Psoas muscle (tissue), 8 donors: ENCODE data around the gene TAOK1. TPM values are rescaled to one million over a fixed set of nuclear protein-coding genes. Genes with fewer than 3 reads are reported as not detected.
"Not testable (repeated sequence)": the region's sequence is repeated elsewhere in the genome, so short reads cannot be mapped to it uniquely, and the experiment has no call there.

ENCODE experiments used
- ATAC-seq, 4 donors: fragments of 200-7000 bp; cut with Tn5 transposase; one replicate each; pipeline ENCODE4 v1.9.1; 2020; ENCODE audit warnings: moderate library complexity in 3 of 4, mild to moderate bottlenecking in 2 of 4
- DNase-seq, 2 donors: peaks; one replicate each; pipeline ENCODE4 v3.0.0-alpha.2; 2020
- H3K27ac ChIP-seq: fragments of 200-600 bp; one replicate; pipeline ENCODE4 v1.8.0; 2022
- H3K27me3 ChIP-seq, 3 donors: fragments of 200-600 bp in 1 of 3; one replicate each; pipeline versions ENCODE4 v1.6.1 to v1.8.0; 2013 to 2022; ENCODE audit warnings: low read length in 2 of 3, mild to moderate bottlenecking in 2 of 3, moderate library complexity in 1 of 3; ENCODE audit not compliant: insufficient read depth in 3 of 3
- H3K36me3 ChIP-seq, 2 donors: fragments of 200-600 bp in 1 of 2; one replicate each; pipeline versions ENCODE4 v1.6.1 to v1.8.0; 2013 to 2022; ENCODE audit warnings: low read depth in 1 of 2, mild to moderate bottlenecking in 1 of 2, moderate library complexity in 1 of 2; ENCODE audit not compliant: insufficient read depth in 1 of 2
- H3K4me1 ChIP-seq: fragments of 200-600 bp; one replicate; pipeline ENCODE4 v1.8.0; 2022
- H3K4me3 ChIP-seq: fragments of 200-600 bp; one replicate; pipeline ENCODE4 v1.8.0; 2022; ENCODE audit warnings: mild to moderate bottlenecking
- H3K9me3 ChIP-seq: fragments of 200-600 bp; one replicate; pipeline ENCODE4 v1.8.0; 2022
- WGBS, 3 donors: extraction: QIAGEN DNeasy Blood & Tissue Kit; methylation state at CpG; one replicate each; pipeline versions ENCODE4 v1.1.6 to v1.1.7; 2013; 5-methylcytosine and 5-hydroxymethylcytosine counted together
- intact Hi-C, 2 donors: fragments of 100-400 bp; cut with DNase I; formaldehyde crosslinking; loops; one replicate each; pipeline versions ENCODE4 v1.11.0 to v1.14.2; 2022
- polyA plus RNA-seq, 3 donors: library from polyadenylated mRNA; stranded (reverse); fragments of 200-250 nt; gene quantifications; one replicate each; pipeline ENCODE4 v1.2.3, GENCODE V29; 2013
- total RNA-seq, 4 donors: library from RNA; stranded (reverse); fragmentation: NEBNext Ultra II Directional in 2 of 4; extraction: Animal tissue kit (Norgen Biotek cat#: 25700) in 2 of 4; gene quantifications; one replicate each; pipeline versions ENCODE4 v1.2.1 to v1.2.4, GENCODE V29; 2021 to 2023
- TF ChIP-seq, protein P1 (sequence below): fragments of 200-600 bp; IDR thresholded peaks from one replicate; pipeline ENCODE4 v1.8.0; 2022; ENCODE audit warnings: antibody characterized with exemption
- donor health status: healthy with polysubstance abuse.
- donor health status: DM: no; HTN: no; CAD: no; lungs with moderate emphysema.
- donor health status: Bipolar disorder and iron deficiency.
- donor health status: healthy.
- donor health status: DM: yes; HTN: yes; CAD: no.
- donor health status: DM: no; HTN: no; CAD: no.
- donor health status: DM: no; HTN: no; CAD: no.
- donor health status: DM: yes; HTN: yes; CAD: no.

TAOK1 gene
- total and polyA plus RNA-seq, 7 donors: 6.3 to 49.8 (median 42.5) TPM

DNA sequence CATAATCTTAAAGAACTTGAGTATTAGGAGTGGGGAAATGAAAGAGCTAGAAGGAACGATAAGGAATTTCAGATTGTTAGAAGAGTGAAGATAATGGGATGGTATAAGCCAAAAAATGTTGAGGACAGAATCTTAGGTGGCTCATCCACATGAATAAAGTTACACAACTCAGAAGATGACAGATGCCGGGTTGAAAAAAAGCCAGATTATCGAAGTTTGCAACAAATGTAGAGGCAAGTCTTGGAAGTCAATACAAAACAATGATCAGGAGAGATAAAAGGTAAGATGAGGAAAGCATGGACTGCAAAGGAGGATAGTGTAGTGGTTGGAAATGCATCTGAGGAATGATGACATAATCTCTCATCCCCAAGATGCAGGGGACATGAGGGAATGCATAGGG lies 45.1 kb upstream of the TAOK1 start:
- 68 to 74% (median 73%) methylated on average over 3 of the region's 3 CpGs for WGBS, 3 donors
- no peaks in the 10 kb centered on the region for H3K4me1 ChIP-seq
- H3K4me3 ChIP-seq: no peak overlapping the region
- no peak for DNase-seq
- TF ChIP-seq, protein P1, sequence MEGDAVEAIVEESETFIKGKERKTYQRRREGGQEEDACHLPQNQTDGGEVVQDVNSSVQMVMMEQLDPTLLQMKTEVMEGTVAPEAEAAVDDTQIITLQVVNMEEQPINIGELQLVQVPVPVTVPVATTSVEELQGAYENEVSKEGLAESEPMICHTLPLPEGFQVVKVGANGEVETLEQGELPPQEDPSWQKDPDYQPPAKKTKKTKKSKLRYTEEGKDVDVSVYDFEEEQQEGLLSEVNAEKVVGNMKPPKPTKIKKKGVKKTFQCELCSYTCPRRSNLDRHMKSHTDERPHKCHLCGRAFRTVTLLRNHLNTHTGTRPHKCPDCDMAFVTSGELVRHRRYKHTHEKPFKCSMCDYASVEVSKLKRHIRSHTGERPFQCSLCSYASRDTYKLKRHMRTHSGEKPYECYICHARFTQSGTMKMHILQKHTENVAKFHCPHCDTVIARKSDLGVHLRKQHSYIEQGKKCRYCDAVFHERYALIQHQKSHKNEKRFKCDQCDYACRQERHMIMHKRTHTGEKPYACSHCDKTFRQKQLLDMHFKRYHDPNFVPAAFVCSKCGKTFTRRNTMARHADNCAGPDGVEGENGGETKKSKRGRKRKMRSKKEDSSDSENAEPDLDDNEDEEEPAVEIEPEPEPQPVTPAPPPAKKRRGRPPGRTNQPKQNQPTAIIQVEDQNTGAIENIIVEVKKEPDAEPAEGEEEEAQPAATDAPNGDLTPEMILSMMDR: no peak
- intact Hi-C loops: no loop called here
- H3K9me3 ChIP-seq: no peaks in the 10 kb centered on the region
- no peak overlapping the region for H3K27ac ChIP-seq
- no peak for ATAC-seq
- peaks cover 0 to 5% (median 0%) of the 10 kb centered on the region in 3 donors for H3K27me3 ChIP-seq
- H3K36me3 ChIP-seq: no peaks in the 10 kb centered on the region

DNA sequence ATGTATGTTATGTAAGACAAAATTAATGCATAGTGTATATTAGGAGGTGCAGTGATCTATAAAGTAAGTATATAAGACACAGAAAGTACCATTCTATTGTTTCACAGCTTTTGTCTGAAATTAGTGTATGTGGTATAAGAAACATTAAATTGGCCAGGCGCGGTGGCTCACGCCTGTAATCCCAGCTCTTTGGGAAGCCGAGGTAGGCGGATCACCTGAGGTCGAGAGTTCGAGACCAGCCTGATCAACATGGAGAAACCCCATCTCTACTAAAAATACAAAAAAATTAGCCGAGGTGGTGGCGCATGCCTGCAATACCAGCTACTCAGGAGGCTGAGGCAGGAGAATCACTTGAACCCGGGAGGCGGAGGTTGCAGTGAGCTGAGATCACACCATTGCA lies 44.7 kb upstream of the TAOK1 start:
- H3K36me3 ChIP-seq, H3K9me3 ChIP-seq, DNase-seq, H3K27me3 ChIP-seq, H3K4me3 ChIP-seq, H3K4me1 ChIP-seq, H3K27ac ChIP-seq, intact Hi-C loops, ATAC-seq: not testable (repeated sequence)
- WGBS, 3 donors: 93 to 96% (median 95%) methylated on average over 11 of the region's 11 CpGs

DNA sequence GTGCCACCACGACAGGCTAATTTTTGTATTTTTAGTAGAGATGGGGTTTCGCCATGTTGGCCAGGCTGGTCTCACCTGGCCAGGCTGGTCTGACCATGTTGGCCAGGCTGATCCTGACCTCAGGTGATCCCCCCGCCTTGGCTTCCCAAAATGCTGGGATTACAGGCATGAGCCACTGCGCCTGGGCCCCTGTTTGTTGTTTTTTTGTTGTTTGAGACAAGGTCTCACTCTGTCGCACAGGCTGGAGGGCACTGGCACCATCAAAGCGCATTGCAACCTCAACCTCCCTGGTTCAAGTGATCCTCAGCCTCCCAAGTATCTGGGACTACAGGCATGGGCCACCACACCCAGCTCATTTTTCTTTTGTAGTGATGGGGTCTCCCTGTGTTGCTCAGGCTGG lies 43.7 kb upstream of the TAOK1 start:
- Histone ChIP-seq H3K27me3 (peaks cover 0 to 8% (median 0%) of the 10 kb centered on the region in 3 donors), H3K27ac (no peak overlapping the region), H3K4me1 (no peaks in the 10 kb centered on the region), H3K9me3 (no peaks in the 10 kb centered on the region), H3K4me3 (no peak overlapping the region), H3K36me3 (no peaks in the 10 kb centered on the region)
- TF ChIP-seq, protein P1: no peak
- ATAC-seq (no peak), DNase-seq (no peak)
- 91 to 93% (median 93%) methylated on average over 6 of the region's 6 CpGs for WGBS, 3 donors
- intact Hi-C loops: no loop called here

DNA sequence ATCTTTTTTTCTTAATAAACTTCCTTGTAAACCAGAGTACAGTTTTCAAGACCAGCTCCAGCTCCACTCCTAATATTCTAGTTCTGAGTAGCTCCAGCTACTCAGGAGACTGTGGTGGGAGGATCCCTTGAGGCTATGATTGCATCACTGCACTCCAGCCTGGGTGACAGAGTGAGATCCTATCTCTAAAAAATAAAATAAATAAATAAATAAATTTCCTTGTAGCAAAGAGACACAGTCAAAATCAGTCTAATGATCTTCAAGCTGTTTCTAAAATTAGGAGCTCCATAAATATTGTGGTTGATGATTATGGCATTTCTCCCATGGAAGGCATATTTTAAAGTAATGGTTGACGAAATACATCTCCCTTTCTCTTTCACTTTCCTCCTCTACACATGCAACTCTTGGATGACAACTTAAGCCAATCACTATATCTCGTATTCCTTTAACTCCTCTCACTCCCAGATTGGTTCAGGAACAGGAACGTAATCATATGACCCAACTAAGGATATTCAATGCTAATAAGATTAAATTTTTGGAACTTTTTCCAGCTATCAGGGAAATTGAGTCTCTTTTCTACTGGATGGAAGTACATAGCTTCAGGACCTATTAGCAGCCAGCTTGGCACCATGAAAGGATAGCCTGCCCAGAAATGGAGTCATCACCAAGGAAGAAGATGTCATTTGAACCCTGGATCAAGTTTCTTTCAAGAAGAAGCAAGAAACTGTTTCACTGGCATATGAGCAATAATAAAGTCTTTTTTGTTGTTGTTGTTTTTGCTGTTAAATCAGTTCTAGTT lies 42.1 kb upstream of the TAOK1 start:
- Histone ChIP-seq H3K4me3 (no peak overlapping the region), H3K36me3 (no peaks in the 10 kb centered on the region), H3K27ac (no peak overlapping the region), H3K4me1 (no peaks in the 10 kb centered on the region), H3K27me3 (peaks cover 0 to 8% (median 0%) of the 10 kb centered on the region in 3 donors), H3K9me3 (no peaks in the 10 kb centered on the region)
- TF ChIP-seq, protein P1: no peak
- intact Hi-C loops: no loop called here
- DNase-seq (no peak), ATAC-seq (no peak)
- WGBS, 3 donors: 77 to 88% (median 81%) methylated on average over 3 of the region's 3 CpGs

DNA sequence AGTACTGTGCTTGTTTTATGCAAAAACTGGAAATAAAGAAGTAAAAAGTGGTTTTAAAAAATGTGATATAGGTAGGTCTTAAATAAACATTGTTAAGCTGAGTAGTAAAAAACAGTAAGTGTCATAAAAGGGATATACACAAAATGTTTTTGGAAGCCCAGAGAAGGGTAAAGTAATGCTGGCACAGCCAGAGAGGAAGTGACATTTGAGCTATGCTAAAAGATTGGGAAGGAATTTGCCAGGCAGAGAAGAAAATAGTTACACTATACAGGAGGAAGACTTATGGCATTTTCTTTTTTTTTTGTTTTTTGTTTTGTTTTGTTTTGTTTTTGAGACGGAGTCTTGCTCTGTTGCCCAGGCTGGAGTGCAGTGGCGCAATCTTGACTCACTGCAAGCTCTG lies 40.8 kb upstream of the TAOK1 start:
- H3K9me3 ChIP-seq: no peaks in the 10 kb centered on the region
- intact Hi-C loops: no loop called here
- H3K27ac ChIP-seq: no peak overlapping the region
- ATAC-seq (no peak), DNase-seq (no peak)
- H3K36me3 ChIP-seq: no peaks in the 10 kb centered on the region
- no peak overlapping the region for H3K4me3 ChIP-seq
- H3K27me3 ChIP-seq: peaks cover 0 to 8% (median 0%) of the 10 kb centered on the region in 3 donors
- H3K4me1 ChIP-seq: no peaks in the 10 kb centered on the region
- 76 to 85% (median 83%) methylated on average over 2 of the region's 2 CpGs for WGBS, 3 donors
- TF ChIP-seq, protein P1: no peak
